Neural crest cell (in vitro differentiated cells): Measurements from ENCODE around the gene ACKR2. TPM values are rescaled to one million over a fixed set of nuclear protein-coding genes. Genes with fewer than 3 reads are reported as not detected.

Experiments
- DNase-seq: peaks from one replicate; pipeline ENCODE4 v3.0.0; 2021; ENCODE audit warnings: low read depth, mixed read lengths, low spot score
- H3K27ac Mint-ChIP-seq: one replicate; pipeline ENCODE4 v1.8.0; 2021; ENCODE audit warnings: mild to moderate bottlenecking, mixed read lengths; ENCODE audit not compliant: unreplicated experiment
- H3K27me3 Mint-ChIP-seq: 2 replicates; pipeline ENCODE4 v1.8.0; 2021; ENCODE audit warnings: low read depth, mild to moderate bottlenecking, mixed read lengths
- H3K36me3 Mint-ChIP-seq: 2 replicates; pipeline ENCODE4 v1.8.0; 2021; ENCODE audit warnings: low read depth, mild to moderate bottlenecking, mixed read lengths
- H3K4me1 Mint-ChIP-seq: 2 replicates; pipeline ENCODE4 v1.8.0; 2021; ENCODE audit warnings: mixed read lengths
- H3K4me3 Mint-ChIP-seq: one replicate; pipeline ENCODE4 v1.8.0; 2021; ENCODE audit warnings: mild to moderate bottlenecking, mixed read lengths
- H3K9me3 Mint-ChIP-seq: 2 replicates; pipeline ENCODE4 v1.8.0; 2021; ENCODE audit warnings: mixed read lengths
- CTCF ChIP-seq: fragments of 200-600 bp; sonication (generic); conservative IDR thresholded peaks from 2 replicates; pipeline ENCODE4 v1.5.0; 2021; ENCODE audit warnings: antibody characterized with exemption, mild to moderate bottlenecking
- total RNA-seq: library from RNA; stranded (reverse); gene quantifications from 2 replicates; pipeline ENCODE4 v1.2.1, GENCODE V29; 2021

ACKR2 gene
- total RNA-seq, 1 donor from 2014 or later = 0.56 TPM

- Mint-ChIP-seq H3K27ac (peak overlapping the region; percentile 24), H3K9me3 (peaks cover 10% of the 10 kb centered on the region), H3K4me1 (no peaks in the 10 kb centered on the region), H3K27me3 (peaks cover 31% of the 10 kb centered on the region), H3K4me3 (no peak overlapping the region), H3K36me3 (peaks cover 2% of the 10 kb centered on the region)
- DNase-seq = no peak
- no peak for TF ChIP-seq CTCF
Observed at GRCh38 chr3:42864321-42864950, 55.2 kb downstream of the ACKR2 start.

GRCh38 chr3:42865256-42865655 is 56.0 kb downstream of the ACKR2 start:
- H3K27me3 Mint-ChIP-seq = peaks cover 28% of the 10 kb centered on the region
- DNase-seq = no peak
- no peak for TF ChIP-seq CTCF
- H3K27ac Mint-ChIP-seq = no peak overlapping the region
- no peaks in the 10 kb centered on the region for H3K4me1 Mint-ChIP-seq
- no peak overlapping the region for H3K4me3 Mint-ChIP-seq
- H3K9me3 Mint-ChIP-seq = peaks cover 6% of the 10 kb centered on the region
- no peaks in the 10 kb centered on the region for H3K36me3 Mint-ChIP-seq

GRCh38 chr3:42867138-42867537 is 57.9 kb downstream of the ACKR2 start:
- no peaks in the 10 kb centered on the region for H3K4me1 Mint-ChIP-seq
- H3K9me3 Mint-ChIP-seq = no peaks in the 10 kb centered on the region
- DNase-seq = no peak
- no peaks in the 10 kb centered on the region for H3K36me3 Mint-ChIP-seq
- TF ChIP-seq CTCF = no peak
- no peak overlapping the region for H3K4me3 Mint-ChIP-seq
- H3K27ac Mint-ChIP-seq = no peak overlapping the region
- peaks cover 10% of the 10 kb centered on the region for H3K27me3 Mint-ChIP-seq

- H3K36me3 Mint-ChIP-seq = no peaks in the 10 kb centered on the region
- no peaks in the 10 kb centered on the region for H3K9me3 Mint-ChIP-seq
Observed at GRCh38 chr3:42868841-42869240, 59.6 kb downstream of the ACKR2 start.

GRCh38 chr3:42871592-42872196 is 62.4 kb downstream of the ACKR2 start:
- peaks cover 25% of the 10 kb centered on the region for H3K27me3 Mint-ChIP-seq
- no peaks in the 10 kb centered on the region for H3K36me3 Mint-ChIP-seq
- no peak overlapping the region for H3K4me3 Mint-ChIP-seq
- no peak overlapping the region for H3K27ac Mint-ChIP-seq
- no peak for DNase-seq
- no peaks in the 10 kb centered on the region for H3K4me1 Mint-ChIP-seq
- TF ChIP-seq CTCF = no peak
- no peaks in the 10 kb centered on the region for H3K9me3 Mint-ChIP-seq

More at GRCh38 chr3:42868841-42869240, 59.6 kb downstream of the ACKR2 start:
- DNase-seq = no peak
- TF ChIP-seq CTCF = no peak
- Mint-ChIP-seq H3K4me3 (no peak overlapping the region), H3K4me1 (no peaks in the 10 kb centered on the region), H3K27me3 (peaks cover 15% of the 10 kb centered on the region), H3K27ac (no peak overlapping the region)
